ENCODE measurements around the gene CKB.

DNA sequence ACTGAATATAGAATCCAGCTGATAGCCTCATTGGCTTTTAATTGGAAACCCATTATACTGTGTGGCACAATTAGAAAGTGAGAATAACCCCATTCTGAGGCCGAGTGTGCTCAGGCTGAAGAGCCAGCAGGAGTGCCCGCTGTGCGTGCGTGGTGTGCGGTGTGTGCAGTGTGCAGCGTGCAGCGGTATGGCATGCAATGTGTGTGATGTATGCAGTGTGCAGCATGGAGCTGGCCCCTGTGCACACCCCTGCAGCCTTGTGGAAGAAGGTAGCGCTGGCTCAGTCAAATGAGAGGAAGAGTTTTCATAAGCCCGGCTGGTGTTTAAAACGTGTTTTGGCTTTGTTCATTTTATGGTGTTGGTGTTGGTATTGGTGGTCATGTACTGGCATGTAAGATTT, 22.9 kb downstream of the CKB start:
- no peak for TF ChIP-seq POLR2AphosphoS5 (IDR thresholded peaks at IDR 0.05; ENCODE audit: low read depth)
- TF ChIP-seq, protein P1, sequence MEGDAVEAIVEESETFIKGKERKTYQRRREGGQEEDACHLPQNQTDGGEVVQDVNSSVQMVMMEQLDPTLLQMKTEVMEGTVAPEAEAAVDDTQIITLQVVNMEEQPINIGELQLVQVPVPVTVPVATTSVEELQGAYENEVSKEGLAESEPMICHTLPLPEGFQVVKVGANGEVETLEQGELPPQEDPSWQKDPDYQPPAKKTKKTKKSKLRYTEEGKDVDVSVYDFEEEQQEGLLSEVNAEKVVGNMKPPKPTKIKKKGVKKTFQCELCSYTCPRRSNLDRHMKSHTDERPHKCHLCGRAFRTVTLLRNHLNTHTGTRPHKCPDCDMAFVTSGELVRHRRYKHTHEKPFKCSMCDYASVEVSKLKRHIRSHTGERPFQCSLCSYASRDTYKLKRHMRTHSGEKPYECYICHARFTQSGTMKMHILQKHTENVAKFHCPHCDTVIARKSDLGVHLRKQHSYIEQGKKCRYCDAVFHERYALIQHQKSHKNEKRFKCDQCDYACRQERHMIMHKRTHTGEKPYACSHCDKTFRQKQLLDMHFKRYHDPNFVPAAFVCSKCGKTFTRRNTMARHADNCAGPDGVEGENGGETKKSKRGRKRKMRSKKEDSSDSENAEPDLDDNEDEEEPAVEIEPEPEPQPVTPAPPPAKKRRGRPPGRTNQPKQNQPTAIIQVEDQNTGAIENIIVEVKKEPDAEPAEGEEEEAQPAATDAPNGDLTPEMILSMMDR (IDR thresholded peaks at IDR 0.05; ENCODE audit: insufficient read depth, low read length), result no peak
